Esophagus (tissue), 2 donors: Measurements from ENCODE around the gene LGR6. TPM values are rescaled to one million over a fixed set of nuclear protein-coding genes. Genes with fewer than 3 reads are reported as not detected.

Source experiments
- H3K27ac ChIP-seq, 2 donors: one replicate each; pipeline ENCODE4 v1.5.1; 2013; ENCODE audit warnings: low read depth in 2 of 2, mild to moderate bottlenecking in 2 of 2, inconsistent platforms in 1 of 2, low read length in 1 of 2, moderate library complexity in 1 of 2
- H3K27me3 ChIP-seq, 2 donors: one replicate each; pipeline ENCODE4 v1.6.1; 2013; ENCODE audit warnings: low read length in 2 of 2, control low read depth in 1 of 2, mild to moderate bottlenecking in 1 of 2; ENCODE audit not compliant: insufficient read depth in 2 of 2, control insufficient read depth in 1 of 2
- H3K36me3 ChIP-seq, 2 donors: one replicate each; pipeline ENCODE4 v1.6.1; 2013; ENCODE audit warnings: low read length in 1 of 2; ENCODE audit not compliant: control insufficient read depth in 2 of 2, insufficient read depth in 2 of 2
- H3K4me1 ChIP-seq, 2 donors: one replicate each; pipeline ENCODE4 v1.6.1; 2013; ENCODE audit warnings: low read length in 1 of 2; ENCODE audit not compliant: control insufficient read depth in 2 of 2, insufficient read depth in 2 of 2
- H3K4me3 ChIP-seq, 2 donors: one replicate each; pipeline ENCODE4 v1.5.1; 2013; ENCODE audit warnings: low read length in 2 of 2, mild to moderate bottlenecking in 2 of 2, low read depth in 1 of 2, moderate library complexity in 1 of 2
- H3K9me3 ChIP-seq, 2 donors: one replicate each; pipeline ENCODE4 v1.6.1; 2013; ENCODE audit warnings: mild to moderate bottlenecking in 2 of 2, low read depth in 1 of 2, low read length in 1 of 2, moderate library complexity in 1 of 2; ENCODE audit not compliant: control insufficient read depth in 2 of 2, insufficient read depth in 1 of 2
- WGBS, 2 donors: extraction: QIAGEN DNeasy Blood & Tissue Kit; methylation state at CpG; one replicate each; pipeline ENCODE4 v1.1.7; 2013; 5-methylcytosine and 5-hydroxymethylcytosine counted together
- polyA plus RNA-seq, 2 donors: library from polyadenylated mRNA; stranded (reverse); fragments of 200-250 nt; gene quantifications; one replicate each; pipeline ENCODE4 v1.2.3, GENCODE V29; 2013
- donor health status: healthy with polysubstance abuse.
- donor health status: Bipolar disorder and iron deficiency.

Gene LGR6
- polyA plus RNA-seq, 2 donors: 4.2 to 6.3 TPM

GRCh38 chr1:202279806-202280205 lies 86.2 kb downstream of the LGR6 start:
- Histone ChIP-seq H3K4me3 (no peak overlapping the region), H3K27me3 (no peaks in the 10 kb centered on the region), H3K27ac (no peak overlapping the region), H3K9me3 (no peaks in the 10 kb centered on the region), H3K36me3 (no peaks in the 10 kb centered on the region), H3K4me1 (peaks cover 3 to 6% of the 10 kb centered on the region in 2 donors)
- 85 to 94% methylated on average over 2 of the region's 2 CpGs for WGBS, 2 donors

- no peak overlapping the region for H3K4me3 ChIP-seq
These were observed 87.0 kb downstream of the LGR6 start for GRCh38 chr1:202280595-202280994.

GRCh38 chr1:202281316-202282024 lies 87.9 kb downstream of the LGR6 start:
- 50 to 59% methylated on average over 5 of the region's 5 CpGs for whole genome bisulfite sequencing, 2 donors
- peaks cover 3 to 6% of the 10 kb centered on the region in 2 donors for H3K4me1 ChIP-seq
- no peak overlapping the region for H3K4me3 ChIP-seq
- no peaks in the 10 kb centered on the region for H3K36me3 ChIP-seq
- no peaks in the 10 kb centered on the region for H3K9me3 ChIP-seq
- H3K27me3 ChIP-seq: peaks cover 0 to 5% of the 10 kb centered on the region in 2 donors
- H3K27ac ChIP-seq: no peak overlapping the region

More at GRCh38 chr1:202280595-202280994, 87.0 kb downstream of the LGR6 start:
- peaks cover 0 to under 1% of the 10 kb centered on the region in 2 donors for H3K27me3 ChIP-seq
- no peak overlapping the region for H3K27ac ChIP-seq
- H3K4me1 ChIP-seq: peaks cover 3 to 6% of the 10 kb centered on the region in 2 donors
- WGBS, 2 donors: 86 to 88% methylated on average over 7 of the region's 7 CpGs
- no peaks in the 10 kb centered on the region for H3K36me3 ChIP-seq
- H3K9me3 ChIP-seq: no peaks in the 10 kb centered on the region

GRCh38 chr1:202282025-202282371 lies 88.4 kb downstream of the LGR6 start:
- Histone ChIP-seq H3K4me3 (no peak overlapping the region), H3K9me3 (no peaks in the 10 kb centered on the region), H3K27me3 (peaks cover 0 to 5% of the 10 kb centered on the region in 2 donors), H3K36me3 (no peaks in the 10 kb centered on the region), H3K4me1 (peaks cover 3 to 6% of the 10 kb centered on the region in 2 donors), H3K27ac (no peak overlapping the region)
- 55 to 78% methylated on average over 5 of the region's 5 CpGs for WGBS, 2 donors

GRCh38 chr1:202282596-202283283 lies 89.1 kb downstream of the LGR6 start:
- Histone ChIP-seq H3K9me3 (no peaks in the 10 kb centered on the region), H3K27ac (no peak overlapping the region), H3K4me3 (no peak overlapping the region), H3K4me1 (peaks cover 3 to 6% of the 10 kb centered on the region in 2 donors), H3K27me3 (peaks cover 0 to 5% of the 10 kb centered on the region in 2 donors), H3K36me3 (no peaks in the 10 kb centered on the region)
- 64 to 69% methylated on average over 7 of the region's 7 CpGs for WGBS, 2 donors

GRCh38 chr1:202283379-202283844 lies 89.8 kb downstream of the LGR6 start:
- Histone ChIP-seq H3K36me3 (no peaks in the 10 kb centered on the region), H3K4me3 (no peak overlapping the region), H3K27me3 (peaks cover 0 to 5% of the 10 kb centered on the region in 2 donors), H3K9me3 (no peaks in the 10 kb centered on the region), H3K27ac (no peak overlapping the region), H3K4me1 (peaks cover 3 to 6% of the 10 kb centered on the region in 2 donors)
- 17 to 33% methylated on average over 10 of the region's 10 CpGs for WGBS, 2 donors

GRCh38 chr1:202283991-202284390 lies 90.4 kb downstream of the LGR6 start:
- no peaks in the 10 kb centered on the region for H3K36me3 ChIP-seq
- peaks cover 3 to 6% of the 10 kb centered on the region in 2 donors for H3K4me1 ChIP-seq
- 32 to 46% methylated on average over 4 of the region's 4 CpGs for WGBS, 2 donors

GRCh38 chr1:202285908-202286307 lies 92.3 kb downstream of the LGR6 start:
- peaks cover 0 to 5% of the 10 kb centered on the region in 2 donors for H3K27me3 ChIP-seq
- peaks cover 3 to 6% of the 10 kb centered on the region in 2 donors for H3K4me1 ChIP-seq
- H3K9me3 ChIP-seq: no peaks in the 10 kb centered on the region
- no peak overlapping the region for H3K4me3 ChIP-seq
- 95% methylated on average over 3 of the region's 3 CpGs for WGBS, 2 donors
- H3K27ac ChIP-seq: no peak overlapping the region
- H3K36me3 ChIP-seq: no peaks in the 10 kb centered on the region

More at GRCh38 chr1:202283991-202284390, 90.4 kb downstream of the LGR6 start:
- Histone ChIP-seq H3K27ac (no peak overlapping the region), H3K4me3 (no peak overlapping the region), H3K9me3 (no peaks in the 10 kb centered on the region), H3K27me3 (peaks cover 0 to 5% of the 10 kb centered on the region in 2 donors)

GRCh38 chr1:202286622-202287097 lies 93.1 kb downstream of the LGR6 start:
- no peak overlapping the region for H3K4me3 ChIP-seq
- H3K9me3 ChIP-seq: no peaks in the 10 kb centered on the region
- WGBS, 2 donors: 48 to 62% methylated on average over 6 of the region's 6 CpGs
- H3K4me1 ChIP-seq: peaks cover 3 to 6% of the 10 kb centered on the region in 2 donors
- no peak overlapping the region for H3K27ac ChIP-seq
- H3K27me3 ChIP-seq: peaks cover 0 to 5% of the 10 kb centered on the region in 2 donors
- H3K36me3 ChIP-seq: no peaks in the 10 kb centered on the region
